Endometrial microvascular endothelial cells (primary cell): ENCODE results near the gene TREML2. TPM values are rescaled to one million over a fixed set of nuclear protein-coding genes. Genes with fewer than 3 reads are reported as not detected.

Experiments used
- in situ Hi-C: cut with HindIII; loops from 2 replicates; pipeline ENCODE4 v1.10.0; 2017; ENCODE audit warnings: low sequenced_read_pairs, low pct_unique_long_range_greater_than_20kb; ENCODE audit errors: inconsistent ontology term
- total RNA-seq: library from RNA; depleted of rRNA; stranded (reverse); fragments of >200 nt; gene quantifications from one replicate; pipeline ENCODE4 v1.2.3, GENCODE V29; 2015; ENCODE audit errors: inconsistent ontology term

TREML2 gene
- total RNA-seq, 1 donor from 2014 or later: not detected

DNA sequence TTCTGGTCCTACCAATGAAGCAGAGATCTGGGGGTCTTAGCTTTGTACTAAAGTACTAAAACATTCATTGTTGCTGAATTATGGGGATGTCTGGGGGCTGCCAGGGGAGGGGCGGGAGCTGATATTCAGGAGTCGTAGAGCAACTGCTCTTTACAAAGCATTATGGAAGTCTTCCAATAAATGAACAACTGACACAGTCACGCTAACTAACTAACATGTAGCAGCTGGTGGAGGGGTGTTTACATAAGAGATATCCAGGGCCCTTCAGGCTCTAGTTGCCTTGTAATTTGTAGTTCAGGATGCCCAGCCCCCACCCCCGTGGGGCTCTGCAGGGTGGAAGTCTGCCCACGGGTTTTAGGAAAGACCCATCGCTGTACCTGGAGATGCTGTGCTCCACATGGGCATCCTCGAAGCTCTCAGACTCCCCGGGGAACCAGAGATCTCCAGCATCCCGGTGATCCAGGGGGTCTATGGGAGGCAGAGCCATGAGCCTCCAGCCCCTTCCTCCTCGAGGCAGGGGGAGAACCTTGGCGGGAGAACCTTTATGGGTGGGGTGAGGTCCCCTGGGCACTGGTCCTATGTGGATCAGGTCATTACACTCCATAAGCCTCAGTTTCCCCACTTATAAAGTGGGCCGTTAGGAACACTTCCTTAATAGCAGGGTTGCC lies 41.4 kb downstream of the TREML2 start:
- in situ Hi-C loops: no loop called here

DNA sequence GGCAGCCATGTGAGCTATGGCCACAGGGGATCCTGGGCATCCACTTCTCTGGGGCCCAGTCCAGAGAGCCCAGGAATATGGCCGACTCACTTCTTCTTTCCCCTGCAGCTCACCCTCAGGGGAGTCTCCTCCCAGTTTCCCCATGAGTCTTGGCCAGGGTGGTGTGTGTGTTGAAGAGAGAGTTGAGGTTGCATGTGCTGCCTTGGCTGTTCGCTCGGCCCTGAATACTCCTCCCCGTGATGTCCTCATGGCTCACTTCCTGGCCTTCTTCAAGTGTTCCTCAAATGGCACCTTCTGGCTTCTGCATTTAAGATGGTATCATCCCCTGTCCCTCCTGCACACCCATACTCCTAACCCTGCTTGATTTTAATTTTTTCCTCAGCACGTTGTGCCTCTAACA lies 43.6 kb downstream of the TREML2 start:
- in situ Hi-C loops: no loop called here

DNA sequence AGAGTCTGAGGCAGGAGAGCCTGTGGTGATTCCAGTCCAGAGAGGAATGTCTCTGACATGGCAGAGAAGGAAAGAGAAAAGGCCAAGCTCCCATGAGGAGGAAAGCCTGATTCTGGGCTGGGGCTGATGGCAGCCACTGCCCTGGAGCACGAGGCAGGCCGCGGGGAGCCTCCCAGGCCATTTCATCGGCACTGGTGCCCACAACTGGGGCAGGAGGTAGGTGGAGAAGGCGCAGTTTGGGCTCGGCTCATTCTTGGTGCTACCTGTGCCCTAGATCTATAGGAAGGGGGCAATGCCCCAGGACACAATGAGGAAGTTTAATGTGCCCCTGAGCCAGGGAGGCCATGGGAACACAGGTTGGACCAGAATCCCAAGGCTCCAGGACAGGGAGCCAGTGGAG lies 44.2 kb downstream of the TREML2 start:
- in situ Hi-C loops: no loop called here

DNA sequence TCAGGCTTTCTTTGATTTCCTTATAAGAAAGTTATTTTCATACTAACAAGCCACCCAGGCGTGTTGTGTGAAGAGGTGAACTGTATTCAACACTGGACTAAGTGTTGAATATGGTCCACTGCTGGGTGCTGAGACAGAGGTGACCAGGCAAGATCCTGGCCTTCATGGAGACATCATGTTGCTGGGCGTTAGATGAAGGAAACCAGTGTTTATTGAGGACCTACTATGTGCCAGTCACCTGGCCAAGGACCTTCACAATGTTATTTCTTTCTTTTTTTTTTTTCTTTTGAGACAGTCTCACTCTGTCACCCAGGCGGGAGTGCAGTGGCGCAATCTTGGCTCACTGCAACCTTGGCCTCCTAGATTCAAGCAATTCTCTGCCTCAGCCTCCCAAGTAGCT lies 44.9 kb downstream of the TREML2 start:
- in situ Hi-C loops: no loop called here

DNA sequence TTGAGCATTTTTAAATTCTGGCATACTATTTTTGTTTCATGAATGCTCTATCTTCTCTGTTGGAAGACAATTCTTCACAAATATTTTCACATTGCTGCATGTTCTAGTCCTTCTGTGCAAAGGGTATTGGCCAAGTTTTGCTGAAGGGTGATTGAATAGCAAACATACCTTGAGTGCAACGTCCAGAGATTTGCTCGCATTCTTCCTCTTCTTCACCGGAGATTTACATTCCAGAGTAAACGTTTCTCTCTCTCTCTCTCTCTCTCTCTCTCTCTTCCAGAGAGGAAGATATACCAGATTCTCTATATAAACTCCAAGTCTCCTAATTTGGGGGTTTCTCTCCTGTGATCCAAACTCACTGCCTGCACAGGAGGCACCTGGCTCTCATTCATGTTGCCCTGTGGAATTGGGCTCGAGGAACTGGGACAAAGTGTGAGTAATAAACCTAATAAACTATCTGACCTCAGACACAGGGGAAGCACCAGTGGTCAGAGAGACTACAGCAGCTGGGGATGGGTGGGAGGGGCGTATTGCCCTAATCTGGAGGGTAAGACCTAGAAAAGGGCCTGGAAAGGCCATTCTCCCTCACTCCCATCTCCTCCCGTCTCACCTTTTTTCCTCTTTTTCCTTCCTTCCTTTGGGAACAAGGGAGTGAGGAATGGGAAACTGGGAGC lies 45.7 kb downstream of the TREML2 start:
- in situ Hi-C loops: no loop called here

DNA sequence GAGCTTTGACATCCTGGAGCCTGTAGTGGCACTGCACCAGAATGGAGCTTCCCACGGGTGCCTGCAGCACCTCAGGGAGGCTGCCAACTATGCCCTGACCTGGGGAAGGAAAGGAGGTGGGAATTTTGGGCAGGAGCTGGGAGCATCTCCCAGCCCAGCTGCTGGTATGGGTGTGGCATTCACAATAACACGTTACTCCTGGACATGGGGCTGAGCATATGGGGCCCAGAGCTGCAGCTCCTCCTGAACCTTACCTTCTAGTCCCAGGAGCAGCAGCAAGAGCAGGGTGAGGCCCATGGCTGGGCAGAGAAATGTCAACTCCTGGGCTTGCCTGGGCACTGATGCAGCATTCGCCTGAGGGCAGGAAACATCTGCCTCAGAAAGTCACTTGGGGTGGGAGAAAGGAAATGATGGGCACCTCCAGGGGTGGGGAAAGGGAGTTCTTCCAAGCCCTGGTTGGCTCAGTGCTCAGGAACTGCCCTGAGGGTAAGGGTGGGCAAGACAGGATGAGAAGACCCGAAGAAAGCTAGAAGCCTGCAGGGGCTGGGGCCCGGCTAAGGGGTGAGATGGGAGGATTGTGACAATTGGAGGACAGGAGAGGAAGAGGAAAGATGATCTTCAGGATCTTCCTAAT lies 46.8 kb downstream of the TREML2 start, which contains the start of gene TREML1:
Gene TREML1, minus strand, starts transcription at position 356 of the 634 bp plus-strand sequence. Its CDS starts 59 bp downstream, at position 297.
- in situ Hi-C loops: no loop called here

DNA sequence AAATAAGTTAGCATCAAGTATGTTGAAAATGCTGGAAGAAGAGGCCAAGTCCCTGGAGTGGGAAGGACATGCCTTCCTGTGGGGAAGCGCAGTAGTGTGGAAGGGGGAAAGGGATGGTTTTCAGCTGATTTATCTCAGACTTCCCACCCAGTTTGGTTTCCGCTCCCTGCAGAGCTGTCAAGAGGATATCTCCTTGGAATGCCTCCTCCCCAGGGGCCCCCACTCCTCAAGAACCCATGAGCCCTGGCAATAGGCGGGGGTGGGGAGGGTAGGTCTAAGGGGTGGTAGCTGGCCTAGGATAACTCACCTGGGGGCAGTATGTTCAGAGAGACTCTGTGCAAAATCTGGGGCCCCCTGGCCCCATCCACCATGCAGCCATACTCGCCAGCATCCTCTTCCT lies 47.5 kb downstream of the TREML2 start:
- in situ Hi-C loops: no loop called here

DNA sequence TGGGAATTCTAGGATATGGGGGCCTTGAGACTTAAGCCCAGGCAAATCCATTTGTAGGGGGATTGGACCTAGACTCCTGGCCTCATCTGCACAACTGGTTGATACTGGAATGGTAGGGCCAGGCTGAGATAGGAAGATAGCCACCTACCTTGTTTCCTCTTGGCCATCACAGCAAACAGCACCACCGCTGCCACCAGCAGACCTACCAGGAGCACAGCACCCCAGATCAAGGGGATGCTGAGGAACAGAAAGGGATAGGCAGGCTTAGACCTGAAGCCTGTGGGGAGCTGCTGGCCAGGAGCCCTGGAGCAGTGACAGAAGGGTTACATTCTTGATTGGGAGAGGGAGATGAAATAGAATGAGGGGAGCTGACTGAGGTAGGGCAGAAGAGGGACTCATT lies 50.3 kb downstream of the TREML2 start:
- in situ Hi-C loops: no loop called here

DNA sequence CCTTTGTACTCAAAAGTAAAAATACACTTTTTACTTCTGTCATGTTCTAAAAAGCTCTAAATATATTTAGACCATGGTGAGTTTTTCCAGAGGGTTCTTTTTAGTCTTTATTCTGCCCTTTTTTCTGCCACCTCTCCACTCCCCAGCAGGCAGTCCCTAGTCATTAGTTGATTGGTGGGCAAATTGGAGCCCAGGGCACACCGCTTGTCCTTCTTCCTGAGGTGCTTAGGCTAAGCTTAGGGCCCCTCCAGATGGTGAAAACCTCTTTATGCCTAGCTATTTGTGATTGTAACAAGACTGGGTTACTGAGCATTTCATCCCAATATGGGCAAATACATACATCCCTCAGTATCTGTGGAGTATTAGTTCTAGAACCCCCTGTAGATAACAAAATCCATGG lies 53.0 kb downstream of the TREML2 start:
- in situ Hi-C loops: no loop called here

Other genes starting within 250 kb of the TREML2 start
- gene UNC5CL, start 161.9 kb downstream of the TREML2 start, total RNA-seq: not detected
- gene TSPO2, start 158.7 kb downstream of the TREML2 start, total RNA-seq: not detected
- not detected for gene APOBEC2, start 147.9 kb downstream of the TREML2 start, total RNA-seq
- 8.1 TPM for gene OARD1, start 128.8 kb downstream of the TREML2 start, total RNA-seq
- gene NFYA, start 128.2 kb downstream of the TREML2 start, total RNA-seq: 18.7 TPM
- not detected for gene TREML1, start 46.8 kb downstream of the TREML2 start, total RNA-seq
- gene TREM2, start 38.0 kb downstream of the TREML2 start, total RNA-seq: not detected
- gene TREML4, start 27.2 kb upstream of the TREML2 start, total RNA-seq: not detected
- not detected for gene TREM1, start 85.5 kb upstream of the TREML2 start, total RNA-seq
- gene NCR2, start 134.5 kb upstream of the TREML2 start, total RNA-seq: not detected